ENCODE data around the gene UBE2D2. TPM values are rescaled to one million over a fixed set of nuclear protein-coding genes. Genes with fewer than 3 reads are reported as not detected.

The UBE2D2 gene
- total and polyA plus RNA-seq, 2 donors (not counting 1 experiment from before 2014, with no cell fraction given) = 64.3 to 168 TPM

DNA sequence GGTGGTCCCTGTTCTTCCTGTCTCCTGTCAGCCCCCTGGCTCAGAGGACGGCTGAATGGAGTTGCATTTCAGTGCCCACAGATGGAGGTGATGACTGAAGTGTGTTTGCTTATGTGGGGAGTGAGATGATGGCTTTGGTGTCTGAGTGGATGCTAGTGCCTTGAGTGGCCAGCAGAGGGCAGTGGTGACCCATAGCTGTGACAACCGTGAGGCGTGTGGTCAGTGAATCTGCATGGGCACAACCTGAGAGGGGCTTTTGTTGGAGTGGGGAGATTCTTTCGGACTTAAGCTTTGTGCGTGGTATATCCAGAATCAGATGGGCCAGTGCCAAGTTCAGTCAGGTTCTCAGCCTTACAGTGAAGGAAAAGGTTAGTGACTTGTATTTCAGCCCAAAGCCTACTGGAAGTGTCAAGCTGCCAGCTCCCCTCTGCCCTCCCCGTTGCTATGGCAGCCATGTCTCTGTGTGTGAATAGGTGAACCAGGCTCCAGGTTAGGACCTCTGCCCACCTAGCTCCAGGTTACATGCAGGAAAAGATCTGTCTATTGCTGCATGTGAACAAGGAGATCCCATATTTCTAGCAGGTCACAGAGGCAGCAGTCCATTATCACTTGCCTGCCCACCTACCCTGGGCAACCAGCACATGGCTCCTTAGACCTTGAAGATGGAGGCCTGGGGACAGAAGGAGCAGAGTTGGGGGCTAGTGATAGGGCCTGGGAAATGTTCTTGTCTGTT lies 72.3 kb downstream of the UBE2D2 start:
- peaks cover 6 to 23% of the 10 kb centered on the region in 2 experiments for H3K36me3 ChIP-seq (replicated peaks in 1 of 2; ENCODE audit: control extremely low read depth in 1 of 2, control insufficient read depth in 1 of 2, extremely low read depth in 1 of 2, insufficient read depth in 2 of 2, low read length in 1 of 2)
- Mint-ChIP-seq H3K4me3 (peak overlapping the region; percentile 17), H3K9me3 (ENCODE audit: insufficient read depth) (no peaks in the 10 kb centered on the region), H3K27me3 (no peaks in the 10 kb centered on the region), H3K27ac (peak overlapping the region; percentile 61), H3K4me1 (peaks cover 54% of the 10 kb centered on the region)
- peak overlapping the region; percentile 88 to 93 for H3K27ac ChIP-seq (ENCODE audit: low read length in 2 of 2)
- no peak overlapping the region for H3K4me3 ChIP-seq (ENCODE audit: control extremely low read depth in 1 of 5, extremely low read depth in 1 of 5, insufficient read depth in 1 of 5, low read depth in 2 of 5, low read length in 4 of 5)
- H3K9ac ChIP-seq (ENCODE audit: low read length) = no peak overlapping the region
- TF ChIP-seq CTCF (IDR thresholded peaks at IDR 0.05) = peak; percentile 96
- no peak for TF ChIP-seq EZH2 (IDR thresholded peaks at IDR 0.05; ENCODE audit: borderline replicate concordance, insufficient read depth, low read depth, low read length, poor library complexity, severe bottlenecking)
- intact Hi-C loops (cut with micrococcal nuclease) = loop anchor here (1.0 to 10.0 kb wide), 6 partner anchors 57 to 334 kb away; partner anchors contain the start of gene SPATA24
- peak overlapping the region; percentile 13 for H3K4me2 ChIP-seq (replicated peaks; ENCODE audit: low read depth, low read length, poor library complexity, severe bottlenecking)
- H4K20me1 ChIP-seq (ENCODE audit: control insufficient read depth, insufficient read depth, low read length, poor library complexity, severe bottlenecking) = peaks cover 18% of the 10 kb centered on the region
- H3K79me2 ChIP-seq (ENCODE audit: control insufficient read depth, insufficient read depth, low read length) = peaks cover 34% of the 10 kb centered on the region
- ChIA-PET CTCF (interaction anchor here (0.5 to 14.0 kb wide), 43 partner anchors 8 to 337 kb away, joined by 3 to 502 read pairs (median 5); partner anchors contain the start of genes CXXC5 and UBE2D2), POLR2A (interaction anchor here (1.2 to 9.1 kb wide), 9 partner anchors 16 to 132 kb away, joined by 3 to 511 read pairs (median 8); partner anchors contain the start of gene CXXC5)
- H2AFZ ChIP-seq (ENCODE audit: insufficient read depth, low read depth, low read length, poor library complexity, severe bottlenecking) = no peak overlapping the region
- WGBS (ENCODE audit: insufficient coverage) = 10% methylated on average over 6 of the region's 6 CpGs
- DNase-seq = peak; percentile 87
- ATAC-seq (ENCODE audit: low read depth) = peak; percentile 14
- H3K9me3 ChIP-seq (ENCODE audit: control extremely low read depth in 1 of 3, control insufficient read depth in 2 of 3, insufficient read depth in 1 of 3, low read length in 2 of 3) = no peaks in the 10 kb centered on the region
- H3K27me3 ChIP-seq (replicated peaks in 1 of 4; ENCODE audit: control extremely low read depth in 1 of 4, control insufficient read depth in 3 of 4, insufficient read depth in 4 of 4, low read length in 3 of 4) = no peaks in the 10 kb centered on the region
- H3K4me1 ChIP-seq (ENCODE audit: control insufficient read depth in 2 of 2, insufficient read depth in 2 of 2, low read length in 2 of 2) = peaks cover 44 to 59% of the 10 kb centered on the region in 2 donors

- DNase-seq (no peak), ATAC-seq (ENCODE audit: low read depth) (no peak)
- Mint-ChIP-seq H3K4me3 (no peak overlapping the region), H3K27me3 (no peaks in the 10 kb centered on the region), H3K4me1 (peaks cover 59% of the 10 kb centered on the region), H3K9me3 (ENCODE audit: insufficient read depth) (no peaks in the 10 kb centered on the region), H3K27ac (peak overlapping the region; percentile 61)
- CTCF ChIA-PET = interaction anchor here (0.5 to 14.0 kb wide), 42 partner anchors 7 to 336 kb away, joined by 3 to 502 read pairs (median 5); partner anchors contain the start of genes CXXC5 and UBE2D2
- POLR2A ChIA-PET = interaction anchor here (1.2 to 9.1 kb wide), 9 partner anchors 16 to 132 kb away, joined by 3 to 511 read pairs (median 8); partner anchors contain the start of gene CXXC5
- Histone ChIP-seq H3K9ac (ENCODE audit: low read length) (no peak overlapping the region), H4K20me1 (ENCODE audit: control insufficient read depth, insufficient read depth, low read length, poor library complexity, severe bottlenecking) (peaks cover 18% of the 10 kb centered on the region), H3K27me3 (replicated peaks in 1 of 4; ENCODE audit: control extremely low read depth in 1 of 4, control insufficient read depth in 3 of 4, insufficient read depth in 4 of 4, low read length in 3 of 4) (no peaks in the 10 kb centered on the region), H3K4me2 (replicated peaks; ENCODE audit: low read depth, low read length, poor library complexity, severe bottlenecking) (no peak overlapping the region), H3K27ac (ENCODE audit: low read length in 2 of 2) (peak overlapping the region; percentile 88 to 93), H3K4me3 (ENCODE audit: control extremely low read depth in 1 of 5, extremely low read depth in 1 of 5, insufficient read depth in 1 of 5, low read depth in 2 of 5, low read length in 4 of 5) (no peak overlapping the region), H3K9me3 (ENCODE audit: control extremely low read depth in 1 of 3, control insufficient read depth in 2 of 3, insufficient read depth in 1 of 3, low read length in 2 of 3) (no peaks in the 10 kb centered on the region), H2AFZ (ENCODE audit: insufficient read depth, low read depth, low read length, poor library complexity, severe bottlenecking) (no peak overlapping the region), H3K36me3 (replicated peaks in 1 of 2; ENCODE audit: control extremely low read depth in 1 of 2, control insufficient read depth in 1 of 2, extremely low read depth in 1 of 2, insufficient read depth in 2 of 2, low read length in 1 of 2) (peaks cover 4 to 19% of the 10 kb centered on the region in 2 experiments), H3K4me1 (ENCODE audit: control insufficient read depth in 2 of 2, insufficient read depth in 2 of 2, low read length in 2 of 2) (peaks cover 49 to 64% of the 10 kb centered on the region in 2 donors), H3K79me2 (ENCODE audit: control insufficient read depth, insufficient read depth, low read length) (peaks cover 34% of the 10 kb centered on the region)
- TF ChIP-seq CTCF (IDR thresholded peaks at IDR 0.05) = no peak
- TF ChIP-seq EZH2 (IDR thresholded peaks at IDR 0.05; ENCODE audit: borderline replicate concordance, insufficient read depth, low read depth, low read length, poor library complexity, severe bottlenecking) = no peak
- intact Hi-C loops (cut with micrococcal nuclease) = loop anchor here (5.0 to 10.0 kb wide), 3 partner anchors 213 to 333 kb away; partner anchors contain the start of gene SPATA24
- WGBS (ENCODE audit: insufficient coverage) = 47% methylated on average over 2 of the region's 2 CpGs
Observed at GRCh38 chr5:139634028-139634325, 72.8 kb downstream of the UBE2D2 start.

Measured in B cell (primary cell).